HEK293 (cell line): ENCODE results near the gene PPP1R11.

Source experiments
- OVOL3 ChIP-seq: fragments of 450-650 bp; formaldehyde crosslinking; IDR thresholded peaks from 2 replicates; pipeline ENCODE4 v1.5.1; 2016; ENCODE audit warnings: missing biosample characterization, missing genetic modification characterization
- RBAK ChIP-seq: fragments of 450-650 bp; formaldehyde crosslinking; IDR thresholded peaks from 2 replicates; pipeline ENCODE4 v1.5.1; 2016; ENCODE audit warnings: missing biosample characterization, missing genetic modification characterization
- REPIN1 ChIP-seq: fragments of 450-650 bp; formaldehyde crosslinking; IDR thresholded peaks from 2 replicates; pipeline ENCODE4 v1.5.1; 2017; ENCODE audit warnings: missing biosample characterization, missing genetic modification characterization, low read depth
- REST ChIP-seq: fragments of 450-650 bp; formaldehyde crosslinking; IDR thresholded peaks from 2 replicates; pipeline ENCODE4 v1.5.1; 2016; ENCODE audit warnings: missing biosample characterization, missing genetic modification characterization
- YY2 ChIP-seq: fragments of 450-650 bp; formaldehyde crosslinking; IDR thresholded peaks from 2 replicates; pipeline ENCODE4 v1.5.1; 2016; ENCODE audit warnings: missing biosample characterization, missing genetic modification characterization
- ZBTB10 ChIP-seq: fragments of 450-650 bp; formaldehyde crosslinking; IDR thresholded peaks from 2 replicates; pipeline ENCODE4 v1.5.1; 2016; ENCODE audit warnings: missing biosample characterization, missing genetic modification characterization
- ZFHX2 ChIP-seq: fragments of 450-650 bp; formaldehyde crosslinking; conservative IDR thresholded peaks from 2 replicates; pipeline ENCODE4 v1.5.1; 2016; ENCODE audit warnings: missing biosample characterization, missing genetic modification characterization
- ZNF157 ChIP-seq: fragments of 450-650 bp; formaldehyde crosslinking; IDR thresholded peaks from 2 replicates; pipeline ENCODE4 v1.5.1; 2016; ENCODE audit warnings: missing biosample characterization, missing genetic modification characterization
- ZNF2 ChIP-seq: fragments of 450-650 bp; formaldehyde crosslinking; IDR thresholded peaks from 2 replicates; pipeline ENCODE4 v1.5.1; 2016; ENCODE audit warnings: missing biosample characterization, missing genetic modification characterization
- ZNF510 ChIP-seq: fragments of 450-650 bp; formaldehyde crosslinking; IDR thresholded peaks from 2 replicates; pipeline ENCODE4 v1.5.1; 2018; ENCODE audit warnings: mild to moderate bottlenecking, missing genetic modification characterization, missing biosample characterization; ENCODE audit not compliant: insufficient replicate concordance
- ZNF585B ChIP-seq: fragments of 450-650 bp; formaldehyde crosslinking; IDR thresholded peaks from 2 replicates; pipeline ENCODE4 v1.5.1; 2016; ENCODE audit warnings: missing biosample characterization, missing genetic modification characterization
- ZNF639 ChIP-seq: fragments of 450-650 bp; formaldehyde crosslinking; IDR thresholded peaks from 2 replicates; pipeline ENCODE4 v1.5.1; 2016; ENCODE audit warnings: missing biosample characterization, missing genetic modification characterization
- ZNF654 ChIP-seq: fragments of 450-650 bp; formaldehyde crosslinking; IDR thresholded peaks from 2 replicates; pipeline ENCODE4 v1.5.1; 2016; ENCODE audit warnings: low read depth, missing biosample characterization, missing genetic modification characterization
- ZNF660 ChIP-seq: fragments of 450-650 bp; IDR thresholded peaks from 2 replicates; pipeline ENCODE4 v1.5.1; 2018; ENCODE audit warnings: missing biosample characterization, mild to moderate bottlenecking, missing genetic modification characterization
- ZNF747 ChIP-seq: fragments of 450-650 bp; formaldehyde crosslinking; IDR thresholded peaks from 2 replicates; pipeline ENCODE4 v1.5.1; 2016; ENCODE audit warnings: missing biosample characterization, missing genetic modification characterization
- ZNF768 ChIP-seq: fragments of 450-650 bp; formaldehyde crosslinking; IDR thresholded peaks from 2 replicates; pipeline ENCODE4 v1.5.1; 2018; ENCODE audit warnings: missing biosample characterization, mild to moderate bottlenecking, missing genetic modification characterization
- ZNF792 ChIP-seq: fragments of 450-650 bp; formaldehyde crosslinking; IDR thresholded peaks from 2 replicates; pipeline ENCODE4 v1.5.1; 2016; ENCODE audit warnings: missing biosample characterization, missing genetic modification characterization
- ZSCAN30 ChIP-seq: fragments of 450-650 bp; IDR thresholded peaks from 2 replicates; pipeline ENCODE4 v1.5.1; 2018; ENCODE audit warnings: missing biosample characterization, mild to moderate bottlenecking, missing genetic modification characterization, moderate library complexity
- ZXDB ChIP-seq: fragments of 450-650 bp; formaldehyde crosslinking; IDR thresholded peaks from 2 replicates; pipeline ENCODE4 v1.5.1; 2016; ENCODE audit warnings: missing biosample characterization, missing genetic modification characterization
- TF ChIP-seq, protein P1 (sequence below): fragments of 450-650 bp; formaldehyde crosslinking; conservative IDR thresholded peaks from 2 replicates; pipeline ENCODE4 v1.5.1; 2016; ENCODE audit warnings: low read depth, missing biosample characterization, missing genetic modification characterization
- TF ChIP-seq, protein P2 (sequence below): fragments of 450-650 bp; formaldehyde crosslinking; IDR thresholded peaks from 2 replicates; pipeline ENCODE4 v1.5.1; 2016; ENCODE audit warnings: missing biosample characterization, missing genetic modification characterization
- TF ChIP-seq, protein P3 (sequence below): fragments of 450-650 bp; formaldehyde crosslinking; IDR thresholded peaks from 2 replicates; pipeline ENCODE4 v1.5.1; 2016; ENCODE audit warnings: missing biosample characterization, missing genetic modification characterization

PPP1R11 gene

GRCh38 chr6:30102970-30103871 is 36.2 kb downstream of the PPP1R11 start (continued):
- TF ChIP-seq REST (peak; percentile 37; the same call in 1 of the 2 replicates), RBAK (tag by site-specific recombination) (no peak), OVOL3 (no peak), ZNF510 (tag by site-specific recombination) (no peak), ZFHX2 (tag by site-specific recombination) (peak; percentile 52), ZBTB10 (tag by site-specific recombination) (no peak), ZNF585B (no peak), ZNF768 (no peak), REPIN1 (tag by site-specific recombination) (no peak), ZNF157 (tag by site-specific recombination) (no peak), ZNF2 (peak; percentile 27; the same call in 1 of the 2 replicates), YY2 (0 out of 2 replicates have a peak, but pooled peaks have one; percentile 16), ZXDB (tag by site-specific recombination) (peak; percentile 56), ZNF660 (tag by site-specific recombination) (peak; percentile 80), ZNF654 (peak; percentile 100), ZNF792 (tag by site-specific recombination) (no peak), ZSCAN30 (tag by site-specific recombination) (peak; percentile 58), ZNF639 (peak; percentile 52; the same call in 1 of the 2 replicates), ZNF747 (no peak)
- TF ChIP-seq, protein P1, sequence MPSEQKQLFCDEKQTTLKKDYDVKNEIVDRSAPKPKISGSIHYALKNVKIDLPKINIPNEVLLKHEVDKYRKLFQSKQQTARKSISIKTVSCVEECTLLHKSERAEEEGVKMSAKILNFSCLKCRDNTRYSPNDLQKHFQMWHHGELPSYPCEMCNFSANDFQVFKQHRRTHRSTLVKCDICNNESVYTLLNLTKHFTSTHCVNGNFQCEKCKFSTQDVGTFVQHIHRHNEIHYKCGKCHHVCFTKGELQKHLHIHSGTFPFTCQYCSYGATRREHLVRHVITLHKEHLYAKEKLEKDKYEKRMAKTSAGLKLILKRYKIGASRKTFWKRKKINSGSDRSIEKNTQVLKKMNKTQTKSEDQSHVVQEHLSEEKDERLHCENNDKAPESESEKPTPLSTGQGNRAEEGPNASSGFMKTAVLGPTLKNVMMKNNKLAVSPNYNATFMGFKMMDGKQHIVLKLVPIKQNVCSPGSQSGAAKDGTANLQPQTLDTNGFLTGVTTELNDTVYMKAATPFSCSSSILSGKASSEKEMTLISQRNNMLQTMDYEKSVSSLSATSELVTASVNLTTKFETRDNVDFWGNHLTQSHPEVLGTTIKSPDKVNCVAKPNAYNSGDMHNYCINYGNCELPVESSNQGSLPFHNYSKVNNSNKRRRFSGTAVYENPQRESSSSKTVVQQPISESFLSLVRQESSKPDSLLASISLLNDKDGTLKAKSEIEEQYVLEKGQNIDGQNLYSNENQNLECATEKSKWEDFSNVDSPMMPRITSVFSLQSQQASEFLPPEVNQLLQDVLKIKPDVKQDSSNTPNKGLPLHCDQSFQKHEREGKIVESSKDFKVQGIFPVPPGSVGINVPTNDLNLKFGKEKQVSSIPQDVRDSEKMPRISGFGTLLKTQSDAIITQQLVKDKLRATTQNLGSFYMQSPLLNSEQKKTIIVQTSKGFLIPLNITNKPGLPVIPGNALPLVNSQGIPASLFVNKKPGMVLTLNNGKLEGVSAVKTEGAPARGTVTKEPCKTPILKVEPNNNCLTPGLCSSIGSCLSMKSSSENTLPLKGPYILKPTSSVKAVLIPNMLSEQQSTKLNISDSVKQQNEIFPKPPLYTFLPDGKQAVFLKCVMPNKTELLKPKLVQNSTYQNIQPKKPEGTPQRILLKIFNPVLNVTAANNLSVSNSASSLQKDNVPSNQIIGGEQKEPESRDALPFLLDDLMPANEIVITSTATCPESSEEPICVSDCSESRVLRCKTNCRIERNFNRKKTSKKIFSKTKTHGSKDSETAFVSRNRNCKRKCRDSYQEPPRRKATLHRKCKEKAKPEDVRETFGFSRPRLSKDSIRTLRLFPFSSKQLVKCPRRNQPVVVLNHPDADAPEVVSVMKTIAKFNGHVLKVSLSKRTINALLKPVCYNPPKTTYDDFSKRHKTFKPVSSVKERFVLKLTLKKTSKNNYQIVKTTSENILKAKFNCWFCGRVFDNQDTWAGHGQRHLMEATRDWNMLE: 0 out of 2 replicates have a peak, but pooled peaks have one; percentile 15
- TF ChIP-seq, protein P2, sequence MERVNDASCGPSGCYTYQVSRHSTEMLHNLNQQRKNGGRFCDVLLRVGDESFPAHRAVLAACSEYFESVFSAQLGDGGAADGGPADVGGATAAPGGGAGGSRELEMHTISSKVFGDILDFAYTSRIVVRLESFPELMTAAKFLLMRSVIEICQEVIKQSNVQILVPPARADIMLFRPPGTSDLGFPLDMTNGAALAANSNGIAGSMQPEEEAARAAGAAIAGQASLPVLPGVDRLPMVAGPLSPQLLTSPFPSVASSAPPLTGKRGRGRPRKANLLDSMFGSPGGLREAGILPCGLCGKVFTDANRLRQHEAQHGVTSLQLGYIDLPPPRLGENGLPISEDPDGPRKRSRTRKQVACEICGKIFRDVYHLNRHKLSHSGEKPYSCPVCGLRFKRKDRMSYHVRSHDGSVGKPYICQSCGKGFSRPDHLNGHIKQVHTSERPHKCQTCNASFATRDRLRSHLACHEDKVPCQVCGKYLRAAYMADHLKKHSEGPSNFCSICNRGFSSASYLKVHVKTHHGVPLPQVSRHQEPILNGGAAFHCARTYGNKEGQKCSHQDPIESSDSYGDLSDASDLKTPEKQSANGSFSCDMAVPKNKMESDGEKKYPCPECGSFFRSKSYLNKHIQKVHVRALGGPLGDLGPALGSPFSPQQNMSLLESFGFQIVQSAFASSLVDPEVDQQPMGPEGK (tag by site-specific recombination): peak; percentile 63
- TF ChIP-seq, protein P3, sequence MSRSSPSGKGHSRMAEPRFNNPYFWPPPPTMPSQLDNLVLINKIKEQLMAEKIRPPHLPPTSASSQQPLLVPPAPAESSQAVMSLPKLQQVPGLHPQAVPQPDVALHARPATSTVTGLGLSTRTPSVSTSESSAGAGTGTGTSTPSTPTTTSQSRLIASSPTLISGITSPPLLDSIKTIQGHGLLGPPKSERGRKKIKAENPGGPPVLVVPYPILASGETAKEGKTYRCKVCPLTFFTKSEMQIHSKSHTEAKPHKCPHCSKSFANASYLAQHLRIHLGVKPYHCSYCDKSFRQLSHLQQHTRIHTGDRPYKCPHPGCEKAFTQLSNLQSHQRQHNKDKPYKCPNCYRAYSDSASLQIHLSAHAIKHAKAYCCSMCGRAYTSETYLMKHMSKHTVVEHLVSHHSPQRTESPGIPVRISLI: no peak
